Medulla oblongata (tissue), 1 donor: Measurements from ENCODE around the gene RAP2B.
A peak's percentile ranks its signal among the peaks of the same experiment; 100 is the strongest.
"Not testable (repeated sequence)": the region's sequence is repeated elsewhere in the genome, so short reads cannot be mapped to it uniquely, and the experiment has no call there.

Experiments
- DNase-seq: peaks from one replicate; pipeline ENCODE4 v3.0.0-alpha.2; 2015; ENCODE audit errors: extremely low spot score

The RAP2B gene

GRCh38 chr3:153161714-153162512 lies at the start of gene RAP2B:
Gene RAP2B (plus strand): TSS chr3:153162226. CDS start chr3:153162694, 468 bp downstream.
- DNase-seq = peak; percentile 94

GRCh38 chr3:153113541-153113940 lies 48.5 kb upstream of the RAP2B start:
- no peak for DNase-seq

GRCh38 chr3:153114270-153114669 lies 47.8 kb upstream of the RAP2B start:
- not testable (repeated sequence) for DNase-seq

- DNase-seq = no peak
Measured at GRCh38 chr3:153115326-153115725, 46.7 kb upstream of the RAP2B start.

- no peak for DNase-seq
Measured at GRCh38 chr3:153127788-153128187, 34.2 kb upstream of the RAP2B start.

- DNase-seq = no peak
Measured at GRCh38 chr3:153129426-153129825, 32.6 kb upstream of the RAP2B start.

DNA sequence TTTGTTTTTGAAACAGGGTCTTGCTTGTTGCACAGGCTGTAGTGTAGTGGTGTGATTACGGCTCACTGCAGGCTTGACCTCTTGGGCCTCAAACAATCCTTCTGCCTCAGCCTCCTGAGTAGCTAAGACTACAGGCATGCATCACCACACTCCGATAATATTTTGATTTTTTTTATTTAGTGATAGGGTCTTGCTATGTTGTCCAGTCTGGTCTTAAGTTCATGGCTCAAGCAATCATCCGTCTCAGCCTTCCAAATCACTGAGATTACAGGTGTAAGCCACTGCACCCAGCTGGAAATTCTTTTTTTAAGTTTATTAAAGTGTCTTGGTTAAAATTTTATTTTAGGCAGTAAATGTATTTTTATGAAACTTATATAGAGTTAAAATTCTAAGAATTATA lies 32.2 kb upstream of the RAP2B start:
- no peak for DNase-seq

- no peak for DNase-seq
Measured at GRCh38 chr3:153130312-153130977, 31.6 kb upstream of the RAP2B start.

DNA sequence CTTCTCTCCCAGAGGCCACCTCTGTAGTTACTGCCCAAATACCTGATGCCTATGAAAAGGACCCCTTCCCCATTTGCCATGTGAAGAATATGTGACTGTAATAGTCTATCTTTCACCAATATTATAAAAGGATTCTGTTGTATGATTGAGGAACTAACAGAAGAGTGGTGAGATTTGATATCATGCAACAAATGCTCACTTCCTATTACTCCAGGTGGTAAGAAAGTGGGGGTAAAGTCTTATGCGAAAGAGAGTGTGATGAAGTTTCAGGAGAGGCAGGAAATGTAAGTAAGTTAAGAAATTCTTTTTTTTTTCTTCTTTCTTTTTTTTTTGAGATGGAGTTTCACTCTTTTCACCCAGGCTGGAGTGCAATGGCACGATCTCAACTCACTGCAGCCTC lies 24.4 kb upstream of the RAP2B start:
- no peak for DNase-seq

GRCh38 chr3:153138276-153139210 lies 23.5 kb upstream of the RAP2B start:
- DNase-seq = no peak

DNA sequence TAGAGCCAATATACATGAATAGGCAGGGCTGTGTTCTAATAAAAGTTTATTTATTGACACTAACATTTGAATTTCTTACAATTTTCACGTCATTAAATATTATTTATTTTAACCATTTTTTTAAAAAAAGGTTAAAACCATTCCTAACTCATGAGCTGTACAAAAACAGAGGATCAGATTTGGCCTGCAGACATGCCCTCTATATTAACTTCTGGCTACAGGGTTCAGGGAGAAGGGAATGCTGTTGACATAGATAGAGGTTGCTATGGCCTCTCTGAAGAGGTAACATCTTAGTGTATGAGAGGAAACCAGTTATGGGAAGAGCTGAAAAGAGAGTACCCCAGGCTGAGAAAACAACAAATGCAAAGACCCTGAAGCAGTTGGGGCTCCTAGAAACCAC lies 19.1 kb upstream of the RAP2B start:
- DNase-seq = no peak

GRCh38 chr3:153144071-153144470 lies 18.0 kb upstream of the RAP2B start:
- no peak for DNase-seq

- no peak for DNase-seq
Measured at GRCh38 chr3:153144779-153145178, 17.2 kb upstream of the RAP2B start.

- no peak for DNase-seq
Measured at GRCh38 chr3:153145454-153145853, 16.6 kb upstream of the RAP2B start.

DNA sequence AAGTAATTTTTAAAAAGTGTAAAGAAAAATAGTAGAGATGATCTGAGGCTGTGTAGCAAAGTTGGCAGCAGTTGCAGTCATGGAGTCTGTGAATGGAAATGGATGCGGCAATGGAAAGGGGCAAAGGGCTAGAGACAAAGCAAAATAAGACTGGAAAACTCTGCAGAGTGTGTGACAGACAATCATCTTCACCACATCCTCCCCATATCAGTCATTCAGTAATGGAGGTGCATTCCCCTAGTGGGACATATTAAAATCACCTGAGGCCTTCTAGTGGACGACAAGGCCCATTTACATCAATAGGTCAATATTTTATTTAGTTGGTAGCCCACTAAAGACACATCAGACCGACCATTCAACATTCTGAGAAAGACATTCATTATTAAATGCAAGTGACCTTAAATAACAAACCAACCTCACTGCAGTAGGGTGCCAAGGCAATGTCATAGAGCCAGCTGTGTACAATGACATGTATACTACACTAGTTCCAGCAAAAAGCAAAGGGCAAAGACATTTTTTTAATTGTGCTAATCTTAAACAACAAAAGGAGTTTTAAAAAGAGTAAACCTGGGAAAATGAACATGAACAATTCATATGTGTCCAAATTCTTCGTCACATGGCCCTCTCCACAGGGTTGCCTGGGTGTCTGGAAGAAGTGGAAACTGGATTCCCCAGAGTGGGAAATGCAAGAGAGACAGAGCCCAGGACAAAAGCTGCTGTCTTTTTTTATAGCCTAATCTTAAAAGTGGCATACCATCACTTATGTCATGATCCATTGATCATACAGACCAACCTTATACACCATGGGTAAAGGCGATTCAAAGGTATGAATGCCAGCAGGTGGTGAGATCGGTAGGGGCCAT lies 15.6 kb upstream of the RAP2B start:
- DNase-seq = no peak

GRCh38 chr3:153150991-153151390 lies 11.0 kb upstream of the RAP2B start:
- DNase-seq = no peak

DNA sequence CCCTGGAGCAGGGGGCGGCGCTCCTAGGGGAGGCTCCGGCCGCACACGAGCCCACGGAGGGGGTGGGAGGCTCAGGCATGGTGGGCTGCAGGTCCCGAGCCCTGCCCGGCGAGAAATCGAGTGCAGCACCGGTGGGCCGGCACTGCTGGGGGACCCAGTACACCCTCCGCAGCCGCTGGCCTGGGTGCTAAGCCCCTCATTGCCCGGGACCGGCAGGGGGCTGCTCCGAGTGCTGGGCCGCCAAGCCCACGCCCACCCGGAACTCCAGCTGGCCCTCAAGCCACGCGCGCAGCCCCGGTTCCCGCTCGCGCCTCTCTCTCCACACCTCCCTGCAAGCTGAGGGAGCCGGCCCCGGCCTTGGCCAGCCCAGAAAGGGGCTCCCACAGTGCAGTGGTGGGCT lies 6.2 kb upstream of the RAP2B start:
- DNase-seq = not testable (repeated sequence)

- DNase-seq = no peak
Measured at GRCh38 chr3:153158189-153158588, 3.8 kb upstream of the RAP2B start.

- DNase-seq = no peak
Measured at GRCh38 chr3:153158961-153159735, 2.9 kb upstream of the RAP2B start.

DNA sequence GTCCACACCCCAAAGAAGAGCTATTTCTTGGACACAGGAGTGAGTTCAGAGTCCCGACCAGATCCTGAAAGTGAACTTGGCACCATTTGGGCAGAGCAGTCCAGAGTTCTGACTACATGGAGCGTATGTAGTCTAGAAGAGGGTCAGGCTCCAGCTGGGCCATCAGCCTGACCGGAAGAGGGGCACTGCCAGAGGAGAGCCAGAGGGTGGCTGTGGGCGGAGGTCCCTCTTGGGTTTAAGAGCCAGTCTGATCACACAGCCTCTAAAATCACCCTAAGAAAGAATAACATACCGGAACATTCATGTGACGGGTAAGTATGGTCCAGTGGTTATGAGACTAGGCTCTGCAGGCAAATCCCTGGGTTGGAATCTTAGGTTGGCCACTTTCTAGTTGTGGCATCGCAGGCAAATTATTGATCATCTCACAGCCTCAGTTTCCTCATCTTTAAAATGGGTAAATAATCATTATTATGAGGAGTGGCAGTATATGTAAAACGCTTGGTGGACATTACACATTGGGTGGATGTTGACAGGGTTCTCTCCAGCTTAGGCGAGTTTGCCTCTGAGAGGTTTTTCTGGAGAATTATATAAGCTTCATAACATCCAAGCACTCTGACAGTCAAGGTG lies 2.1 kb upstream of the RAP2B start:
- DNase-seq = no peak
